Choroid plexus epithelial cell (primary cell): ENCODE results near the gene A2M.

Experiments
- DNase-seq: peaks from one replicate; pipeline ENCODE4 v3.0.0-alpha.2; 2010; ENCODE audit warnings: low read depth
- H3K4me3 ChIP-seq: 2 replicates; pipeline ENCODE4 v1.5.1; 2011; ENCODE audit warnings: low read depth, mild to moderate bottlenecking, control low read depth, low read length, moderate library complexity
- CTCF ChIP-seq: conservative IDR thresholded peaks from 2 replicates; pipeline ENCODE4 v1.5.1; 2011; ENCODE audit warnings: low read depth, mild to moderate bottlenecking, control low read depth, inconsistent platforms, low read length, moderate library complexity

Gene A2M

GRCh38 chr12:9071969-9072368 lies 43.8 kb downstream of the A2M start:
- no peak overlapping the region for H3K4me3 ChIP-seq
- DNase-seq: no peak
- TF ChIP-seq CTCF: no peak

- no peak for DNase-seq
- TF ChIP-seq CTCF: no peak
- H3K4me3 ChIP-seq: no peak overlapping the region
These were observed 44.2 kb downstream of the A2M start for GRCh38 chr12:9071518-9071917.

GRCh38 chr12:9070351-9070750 lies 45.4 kb downstream of the A2M start:
- TF ChIP-seq CTCF: no peak
- DNase-seq: no peak
- no peak overlapping the region for H3K4me3 ChIP-seq

- no peak for DNase-seq
- no peak for TF ChIP-seq CTCF
- H3K4me3 ChIP-seq: no peak overlapping the region
These were observed 47.1 kb downstream of the A2M start for GRCh38 chr12:9068600-9068999.

- no peak for TF ChIP-seq CTCF
- no peak overlapping the region for H3K4me3 ChIP-seq
- DNase-seq: no peak
These were observed 47.6 kb downstream of the A2M start for GRCh38 chr12:9068086-9068485.

GRCh38 chr12:9066755-9067423 lies 48.8 kb downstream of the A2M start:
- TF ChIP-seq CTCF: no peak
- no peak for DNase-seq
- H3K4me3 ChIP-seq: no peak overlapping the region

GRCh38 chr12:9066183-9066623 lies 49.5 kb downstream of the A2M start:
- no peak for TF ChIP-seq CTCF
- no peak for DNase-seq
- H3K4me3 ChIP-seq: no peak overlapping the region
